ENCODE measurements around the gene KRT85. TPM values are rescaled to one million over a fixed set of nuclear protein-coding genes. Genes with fewer than 3 reads are reported as not detected.

The KRT85 gene
- total and polyA plus RNA-seq, 2 experiments from 2014 or later: 0.12 TPM; not detected in 1

- Histone ChIP-seq H3K4me3 (no peak overlapping the region), H3K4me1 (ENCODE audit: low read depth) (no peaks in the 10 kb centered on the region), H3K27me3 (peaks cover 19% of the 10 kb centered on the region), H3K27ac (no peak overlapping the region), H3K9me3 (ENCODE audit: low read depth) (no peaks in the 10 kb centered on the region), H3K36me3 (no peaks in the 10 kb centered on the region)
- TF ChIP-seq, protein P1, sequence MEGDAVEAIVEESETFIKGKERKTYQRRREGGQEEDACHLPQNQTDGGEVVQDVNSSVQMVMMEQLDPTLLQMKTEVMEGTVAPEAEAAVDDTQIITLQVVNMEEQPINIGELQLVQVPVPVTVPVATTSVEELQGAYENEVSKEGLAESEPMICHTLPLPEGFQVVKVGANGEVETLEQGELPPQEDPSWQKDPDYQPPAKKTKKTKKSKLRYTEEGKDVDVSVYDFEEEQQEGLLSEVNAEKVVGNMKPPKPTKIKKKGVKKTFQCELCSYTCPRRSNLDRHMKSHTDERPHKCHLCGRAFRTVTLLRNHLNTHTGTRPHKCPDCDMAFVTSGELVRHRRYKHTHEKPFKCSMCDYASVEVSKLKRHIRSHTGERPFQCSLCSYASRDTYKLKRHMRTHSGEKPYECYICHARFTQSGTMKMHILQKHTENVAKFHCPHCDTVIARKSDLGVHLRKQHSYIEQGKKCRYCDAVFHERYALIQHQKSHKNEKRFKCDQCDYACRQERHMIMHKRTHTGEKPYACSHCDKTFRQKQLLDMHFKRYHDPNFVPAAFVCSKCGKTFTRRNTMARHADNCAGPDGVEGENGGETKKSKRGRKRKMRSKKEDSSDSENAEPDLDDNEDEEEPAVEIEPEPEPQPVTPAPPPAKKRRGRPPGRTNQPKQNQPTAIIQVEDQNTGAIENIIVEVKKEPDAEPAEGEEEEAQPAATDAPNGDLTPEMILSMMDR (IDR thresholded peaks at IDR 0.05; ENCODE audit: low read depth, low read length): no peak
- no peak for DNase-seq (ENCODE audit: low read depth in 1 of 2, low spot score in 1 of 2)
Measured at GRCh38 chr12:52342781-52343490, 24.3 kb downstream of the KRT85 start.

DNA sequence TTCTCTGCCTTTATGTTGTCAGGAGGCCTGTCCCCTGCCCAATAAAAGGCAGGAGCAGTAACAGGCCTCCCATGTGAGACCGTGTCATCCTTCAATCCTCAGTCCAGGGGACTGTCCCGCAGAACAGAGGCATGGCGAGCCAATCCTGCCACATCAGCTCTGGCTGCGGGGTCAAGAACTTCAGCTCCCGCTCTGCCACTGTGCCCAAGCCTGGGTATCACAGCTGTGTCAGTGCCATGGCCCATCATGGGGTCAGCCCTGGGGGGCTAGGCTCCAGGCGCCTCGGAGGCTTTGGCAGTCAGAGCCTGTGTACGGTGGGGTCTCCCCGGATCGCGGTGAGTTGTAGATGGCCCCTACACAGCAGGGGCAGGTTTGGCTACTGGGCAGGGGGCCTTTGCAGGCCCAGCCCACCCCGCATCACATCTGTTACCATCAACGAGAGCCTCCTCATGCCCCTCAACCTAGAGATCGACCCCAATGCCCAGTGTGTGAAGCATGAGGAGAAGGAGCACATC is 26.2 kb downstream of the KRT85 start:
- no peak for DNase-seq (ENCODE audit: low read depth in 1 of 2, low spot score in 1 of 2)
- H3K27me3 ChIP-seq: peaks cover 19% of the 10 kb centered on the region
- H3K4me3 ChIP-seq: no peak overlapping the region
- no peaks in the 10 kb centered on the region for H3K4me1 ChIP-seq (ENCODE audit: low read depth)
- H3K27ac ChIP-seq: no peak overlapping the region
- TF ChIP-seq, protein P1 (IDR thresholded peaks at IDR 0.05; ENCODE audit: low read depth, low read length): no peak
- no peaks in the 10 kb centered on the region for H3K9me3 ChIP-seq (ENCODE audit: low read depth)
- H3K36me3 ChIP-seq: no peaks in the 10 kb centered on the region

DNA sequence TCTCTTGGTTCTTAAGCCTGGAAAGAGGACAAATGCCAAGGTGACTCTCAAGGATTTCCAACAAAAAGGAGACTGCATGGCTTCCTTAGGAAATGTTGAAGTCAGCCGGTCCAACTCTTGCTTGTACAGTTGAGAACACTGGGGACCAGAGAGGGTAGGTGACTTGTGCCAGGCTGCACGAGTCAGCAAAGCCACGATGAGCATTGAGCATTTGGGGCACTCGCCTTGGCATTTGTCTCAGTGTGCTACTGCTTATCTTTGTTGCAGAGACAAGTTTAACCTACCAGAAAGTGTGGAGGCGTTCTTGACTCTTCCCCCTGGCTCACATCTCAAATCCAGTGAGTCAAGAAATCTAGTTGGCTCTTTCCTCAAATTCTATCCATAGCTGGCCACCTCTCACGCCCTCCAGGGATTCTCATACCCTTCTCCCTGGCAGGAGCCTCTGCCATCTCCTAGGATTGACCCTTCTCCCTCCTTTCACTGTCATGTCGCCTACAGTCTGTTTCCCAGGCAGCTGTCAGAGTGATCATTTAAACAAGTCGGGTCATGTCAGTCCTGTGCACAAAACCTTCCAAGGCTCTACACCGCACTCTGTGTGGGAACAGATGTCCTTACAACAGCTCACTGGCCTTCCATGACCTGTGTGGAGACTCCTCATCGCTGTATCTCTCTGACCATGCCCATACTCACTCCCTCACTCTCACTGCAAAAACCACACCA is 28.9 kb downstream of the KRT85 start:
- no peaks in the 10 kb centered on the region for H3K9me3 ChIP-seq (ENCODE audit: low read depth)
- no peaks in the 10 kb centered on the region for H3K36me3 ChIP-seq
- peaks cover 19% of the 10 kb centered on the region for H3K27me3 ChIP-seq
- DNase-seq (ENCODE audit: low read depth in 1 of 2, low spot score in 1 of 2): no peak
- no peaks in the 10 kb centered on the region for H3K4me1 ChIP-seq (ENCODE audit: low read depth)
- H3K4me3 ChIP-seq: no peak overlapping the region
- TF ChIP-seq, protein P1 (IDR thresholded peaks at IDR 0.05; ENCODE audit: low read depth, low read length): no peak
- no peak overlapping the region for H3K27ac ChIP-seq

GRCh38 chr12:52337054-52337453 is 30.2 kb downstream of the KRT85 start:
- TF ChIP-seq, protein P1 (IDR thresholded peaks at IDR 0.05; ENCODE audit: low read depth, low read length): no peak
- Histone ChIP-seq H3K27me3 (peaks cover 21% of the 10 kb centered on the region), H3K27ac (no peak overlapping the region)

GRCh38 chr12:52336641-52337040 is 30.6 kb downstream of the KRT85 start:
- H3K9me3 ChIP-seq (ENCODE audit: low read depth): no peaks in the 10 kb centered on the region
- no peak for DNase-seq (ENCODE audit: low read depth in 1 of 2, low spot score in 1 of 2)
- H3K4me1 ChIP-seq (ENCODE audit: low read depth): no peaks in the 10 kb centered on the region
- TF ChIP-seq, protein P1 (IDR thresholded peaks at IDR 0.05; ENCODE audit: low read depth, low read length): no peak
- peaks cover 21% of the 10 kb centered on the region for H3K27me3 ChIP-seq
- no peak overlapping the region for H3K27ac ChIP-seq
- H3K4me3 ChIP-seq: no peak overlapping the region
- H3K36me3 ChIP-seq: no peaks in the 10 kb centered on the region

More at GRCh38 chr12:52337054-52337453, 30.2 kb downstream of the KRT85 start:
- H3K36me3 ChIP-seq: no peaks in the 10 kb centered on the region
- H3K4me3 ChIP-seq: no peak overlapping the region
- no peaks in the 10 kb centered on the region for H3K9me3 ChIP-seq (ENCODE audit: low read depth)
- H3K4me1 ChIP-seq (ENCODE audit: low read depth): no peaks in the 10 kb centered on the region
- peak in 1 of 2 donors; percentile 5 for DNase-seq (ENCODE audit: low read depth in 1 of 2, low spot score in 1 of 2)
